H1 (cell line): ENCODE results near the gene TTC34. TPM values are rescaled to one million over a fixed set of nuclear protein-coding genes. Genes with fewer than 3 reads are reported as not detected.

Experiments
- CTCF ChIA-PET: fragments of 300-600 bp; sonication (Branson Sonifier 250); formaldehyde crosslinking; loops from one replicate; lab custom pipeline; 2021; ENCODE audit not compliant: partially characterized antibody; lab: Charles Lee
- POLR2A ChIA-PET: fragments of 300-600 bp; sonication (Branson Sonifier 250); formaldehyde crosslinking; loops from one replicate; lab custom pipeline; 2021; ENCODE audit warnings: inconsistent platforms; ENCODE audit not compliant: partially characterized antibody; lab: Charles Lee
- DNase-seq, 2 experiments: peaks; one replicate each; pipeline versions ENCODE4 v3.0.0 to v3.0.0-alpha.2; 2010 to 2022; ENCODE audit warnings: low spot score in 2 of 2, low read depth in 1 of 2, mixed read lengths in 1 of 2
- FAIRE-seq: peaks from 2 replicates; lab custom pipeline; 2011; peaks lifted over from hg19 to GRCh38; lab: Jason Lieb, UNC
- H2AFZ ChIP-seq: 2 replicates; pipeline ENCODE4 v1.8.1; 2012; ENCODE audit warnings: low read length, inconsistent platforms
- H2AK5ac ChIP-seq: 2 replicates; pipeline ENCODE4 v1.6.1; 2013; ENCODE audit warnings: low read depth, low read length
- H2BK120ac ChIP-seq: replicated peaks from 2 replicates; pipeline ENCODE3; 2013; ENCODE audit warnings: low read depth, low read length, inconsistent platforms
- H2BK12ac ChIP-seq: 2 replicates; pipeline ENCODE4 v1.6.1; 2013; ENCODE audit warnings: low read depth, low read length
- H2BK15ac ChIP-seq: 2 replicates; pipeline ENCODE4 v1.6.1; 2013; ENCODE audit warnings: low read length
- H2BK20ac ChIP-seq: 2 replicates; pipeline ENCODE4 v1.6.1; 2013; ENCODE audit warnings: low read length
- H2BK5ac ChIP-seq: 2 replicates; pipeline ENCODE4 v1.6.1; 2013; ENCODE audit warnings: low read depth, low read length
- H3K14ac ChIP-seq: 2 replicates; pipeline ENCODE4 v1.6.1; 2013; ENCODE audit warnings: inconsistent platforms; ENCODE audit not compliant: insufficient read length
- H3K18ac ChIP-seq: 2 replicates; pipeline ENCODE4 v1.6.1; 2013; ENCODE audit warnings: low read length; ENCODE audit errors: extremely low read depth
- H3K23ac ChIP-seq: 2 replicates; pipeline ENCODE4 v1.6.1; 2013; ENCODE audit warnings: inconsistent platforms; ENCODE audit not compliant: insufficient read length
- H3K23me2 ChIP-seq: 2 replicates; pipeline ENCODE4 v1.6.1; 2013; ENCODE audit warnings: low read depth, low read length
- H3K27ac ChIP-seq: 2 replicates; pipeline ENCODE4 v1.6.1; 2011; ENCODE audit warnings: low read depth, low read length, inconsistent platforms
- H3K27me3 ChIP-seq, 4 experiments: replicated peaks in 1 of 4; 1 replicate in 1 of 4; 2 replicates in 3 of 4; pipeline versions ENCODE4 v1.6.1 to v1.8.1; 2011 to 2013; ENCODE audit warnings: low read length in 3 of 4, mild to moderate bottlenecking in 3 of 4, inconsistent platforms in 2 of 4, mixed read lengths in 2 of 4, moderate library complexity in 1 of 4; ENCODE audit not compliant: control insufficient read depth in 3 of 4, insufficient read depth in 3 of 4; ENCODE audit errors: extremely low read depth in 1 of 4
- H3K36me3 ChIP-seq, 4 experiments: 2 replicates each; pipeline versions ENCODE4 v1.6.1 to v1.8.1; 2011 to 2013; ENCODE audit warnings: mild to moderate bottlenecking in 4 of 4, low read length in 3 of 4, moderate library complexity in 2 of 4, control low read depth in 1 of 4, inconsistent platforms in 1 of 4; ENCODE audit not compliant: insufficient read depth in 4 of 4, control insufficient read depth in 2 of 4
- H3K4ac ChIP-seq: replicated peaks from 2 replicates; pipeline ENCODE3; 2013; ENCODE audit warnings: low read length, low read depth, mixed read lengths, inconsistent platforms; ENCODE audit not compliant: insufficient read length
- H3K4me1 ChIP-seq, 4 experiments: replicated peaks in 1 of 4; 1 replicate in 1 of 4; 2 replicates in 3 of 4; pipeline versions ENCODE4 v1.6.1 to v1.8.1; 2011 to 2013; ENCODE audit warnings: low read length in 3 of 4, inconsistent platforms in 2 of 4, mixed read lengths in 1 of 4; ENCODE audit not compliant: insufficient read depth in 4 of 4, control insufficient read depth in 3 of 4
- H3K4me2 ChIP-seq, 2 experiments: 2 replicates each; pipeline versions ENCODE4 v1.6.1 to v1.8.1; 2011 to 2013; ENCODE audit warnings: low read depth in 2 of 2, low read length in 2 of 2, control low read depth in 1 of 2, inconsistent platforms in 1 of 2, mild to moderate bottlenecking in 1 of 2; ENCODE audit not compliant: insufficient read depth in 1 of 2
- H3K4me3 ChIP-seq, 4 experiments: fragments of 200-600, 300-600 bp in 1 of 4; sonication (generic), shearing (Covaris generic), sonication (Bioruptor Twin) in 1 of 4; 2 replicates each; pipeline versions ENCODE4 v1.5.1 to v1.8.1; 2011 to 2016; ENCODE audit warnings: low read length in 4 of 4, low read depth in 3 of 4, control low read depth in 2 of 4, inconsistent platforms in 2 of 4, mild to moderate bottlenecking in 2 of 4, mixed read lengths in 1 of 4, moderate library complexity in 1 of 4; ENCODE audit not compliant: insufficient read depth in 2 of 4; ENCODE audit errors: extremely low read depth in 1 of 4
- H3K56ac ChIP-seq: replicated peaks from 2 replicates; pipeline ENCODE3; 2013; ENCODE audit warnings: low read depth, mild to moderate bottlenecking, mixed read lengths, low read length, inconsistent platforms; ENCODE audit not compliant: insufficient read length
- H3K79me1 ChIP-seq: 2 replicates; pipeline ENCODE4 v1.6.1; 2013; ENCODE audit warnings: low read depth, low read length, control low read depth
- H3K79me2 ChIP-seq, 2 experiments: 2 replicates each; pipeline versions ENCODE4 v1.6.1 to v1.8.1; 2012 to 2013; ENCODE audit warnings: low read length in 2 of 2, mild to moderate bottlenecking in 2 of 2, inconsistent platforms in 1 of 2; ENCODE audit not compliant: insufficient read depth in 2 of 2, control insufficient read depth in 1 of 2
- H3K9ac ChIP-seq, 4 experiments: replicated peaks in 1 of 4; 1 replicate in 1 of 4; 2 replicates in 3 of 4; pipeline versions ENCODE4 v1.6.1 to v1.8.1; 2011 to 2013; ENCODE audit warnings: low read depth in 3 of 4, low read length in 3 of 4, control low read depth in 2 of 4, mild to moderate bottlenecking in 2 of 4, moderate library complexity in 2 of 4, inconsistent platforms in 1 of 4; ENCODE audit errors: extremely low read depth in 1 of 4
- H3K9me3 ChIP-seq, 2 experiments: 2 replicates each; pipeline versions ENCODE4 v1.6.1 to v1.8.1; 2012 to 2013; ENCODE audit warnings: mild to moderate bottlenecking in 2 of 2, moderate library complexity in 2 of 2, control low read depth in 1 of 2, inconsistent platforms in 1 of 2, low read depth in 1 of 2, low read length in 1 of 2, mixed read lengths in 1 of 2; ENCODE audit not compliant: insufficient read depth in 2 of 2
- H4K20me1 ChIP-seq, 2 experiments: replicated peaks in 1 of 2; 2 replicates each; pipeline versions ENCODE3 to v1.8.1; 2011 to 2013; ENCODE audit warnings: inconsistent platforms in 2 of 2, low read length in 2 of 2, mild to moderate bottlenecking in 1 of 2; ENCODE audit not compliant: insufficient read depth in 2 of 2, control insufficient read depth in 1 of 2
- H4K5ac ChIP-seq: 2 replicates; pipeline ENCODE4 v1.6.1; 2013; ENCODE audit warnings: low read length, low read depth, mixed read lengths, inconsistent platforms; ENCODE audit not compliant: insufficient read length
- H4K8ac ChIP-seq: 2 replicates; pipeline ENCODE4 v1.8.0; 2013; ENCODE audit warnings: mild to moderate bottlenecking, moderate library complexity, low read length, inconsistent platforms; ENCODE audit not compliant: insufficient read depth; ENCODE audit errors: extremely low read depth
- H4K91ac ChIP-seq: replicated peaks from 2 replicates; pipeline ENCODE3; 2013; ENCODE audit warnings: low read length, mixed read lengths, inconsistent platforms; ENCODE audit not compliant: insufficient read length
- BRCA1 ChIP-seq: IDR thresholded peaks from 2 replicates; pipeline ENCODE4 v1.6.1; 2012; ENCODE audit warnings: low read depth, low read length, improper control_type of control experiment
- CBX8 ChIP-seq: fragments of 300-800, 300-1000 bp; sonication (generic); IDR thresholded peaks from 2 replicates; pipeline ENCODE4 v1.7.1; 2016; ENCODE audit warnings: low read depth, low read length, borderline replicate concordance
- CTCF ChIP-seq, 3 experiments: IDR thresholded peaks; 1 replicate in 2 of 3; 2 replicates in 1 of 3; pipeline versions ENCODE4 v1.5.1 to v1.6.1; 2011; ENCODE audit warnings: low read length in 3 of 3, mild to moderate bottlenecking in 3 of 3, inconsistent platforms in 2 of 3, low read depth in 1 of 3, moderate library complexity in 1 of 3; ENCODE audit not compliant: insufficient read depth in 1 of 3; ENCODE audit errors: control extremely low read depth in 1 of 3
- JUND ChIP-seq: IDR thresholded peaks from 2 replicates; pipeline ENCODE4 v1.6.1; 2011; ENCODE audit warnings: mild to moderate bottlenecking, improper control_type of control experiment, low read length
- KDM4A ChIP-seq: IDR thresholded peaks from one replicate; pipeline ENCODE4 v1.7.1; 2012; ENCODE audit warnings: low read depth, mild to moderate bottlenecking, moderate library complexity, low read length, inconsistent platforms; ENCODE audit not compliant: severe bottlenecking
- POLR2A ChIP-seq, 2 experiments: IDR thresholded peaks; 1 replicate in 1 of 2; 2 replicates in 1 of 2; pipeline ENCODE4 v1.6.1; 2011; ENCODE audit warnings: low read depth in 2 of 2, low read length in 2 of 2, mild to moderate bottlenecking in 2 of 2; ENCODE audit errors: control extremely low read depth in 1 of 2
- RNF2 ChIP-seq: fragments of 200-900, 300-1000 bp; sonication (generic); IDR thresholded peaks from 2 replicates; pipeline ENCODE4 v1.7.1; 2016; ENCODE audit warnings: borderline replicate concordance, low read depth, mild to moderate bottlenecking, antibody characterized with exemption, low read length; ENCODE audit not compliant: poor library complexity, severe bottlenecking; ENCODE audit errors: missing control alignments
- SIRT6 ChIP-seq: IDR thresholded peaks from one replicate; pipeline ENCODE4 v1.7.1; 2012; ENCODE audit warnings: low read length, inconsistent platforms
- SP2 ChIP-seq: IDR thresholded peaks from 2 replicates; pipeline ENCODE4 v1.6.1; 2012; ENCODE audit warnings: mild to moderate bottlenecking, low read length, inconsistent platforms
- SRF ChIP-seq: IDR thresholded peaks from 2 replicates; pipeline ENCODE4 v1.6.1; 2011; ENCODE audit warnings: mild to moderate bottlenecking, low read depth, low read length, moderate library complexity
- SUZ12 ChIP-seq: fragments of 200-600 bp; sonication (generic); IDR thresholded peaks from 2 replicates; pipeline ENCODE4 v1.6.1; 2012; ENCODE audit warnings: mild to moderate bottlenecking, inconsistent platforms, low read length, moderate library complexity, mixed read lengths
- WGBS, 2 experiments: shearing (Covaris generic) in 1 of 2; methylation state at CpG; one replicate each; pipeline versions ENCODE4 v1.1.6 to v1.1.7; 2013 to 2015; ENCODE audit warnings: low lambda C conversion rate in 2 of 2, mixed read lengths in 2 of 2, inconsistent platforms in 1 of 2, low coverage in 1 of 2, missing lambda C conversion rate in 1 of 2; ENCODE audit not compliant: insufficient replicate concordance in 2 of 2, insufficient coverage in 1 of 2, insufficient read length in 1 of 2; ENCODE audit errors: extremely low coverage in 1 of 2, missing lambda C conversion rate in 1 of 2; 5-methylcytosine and 5-hydroxymethylcytosine counted together
- polyA plus RNA-seq, 7 experiments: library from polyadenylated mRNA; depleted of rRNA in 3 of 7; stranded (reverse) in 5 of 7; unstranded in 2 of 7; fragments of >200 nt in 5 of 7; fragments of 200-250 nt in 2 of 7; gene quantifications; 1 replicate in 5 of 7; 2 replicates in 1 of 7; 4 replicates in 1 of 7; pipeline versions ENCODE4 v1.2.1 to v1.2.3, GENCODE V29; 2011 to 2013; ENCODE audit warnings: missing spikeins in 2 of 7, mixed read lengths in 2 of 7
- total RNA-seq: library from RNA; stranded (reverse); fragmentation: NEBNext Ultra II Directional; extraction: Animal tissue kit (Norgen Biotek cat#: 25700); gene quantifications from 2 replicates; pipeline ENCODE4 v1.2.1, GENCODE V29; 2021

Gene TTC34
- total and polyA plus RNA-seq, 2 of the 8 experiments (the other 6 are each of a cell fraction or from before 2014, with no cell fraction given) = 0.23 to 0.50 TPM

- Histone ChIP-seq H3K56ac (no peak overlapping the region), H3K18ac (no peak overlapping the region), H3K4me1 (no peaks in the 10 kb centered on the region), H3K14ac (no peak overlapping the region), H3K4me3 (no peak overlapping the region), H3K36me3 (0 out of 8 replicates have a peak, but pooled peaks cover 0 to 3% (median 0%) of the 10 kb centered on the region in 4 experiments), H2BK12ac (no peak overlapping the region), H4K8ac (no peak overlapping the region), H3K79me1 (no peaks in the 10 kb centered on the region), H2BK120ac (no peak overlapping the region), H3K4me2 (no peak overlapping the region), H3K27me3 (no peaks in the 10 kb centered on the region), H2BK5ac (no peak overlapping the region), H3K23me2 (no peaks in the 10 kb centered on the region), H4K20me1 (no peaks in the 10 kb centered on the region), H2AK5ac (no peak overlapping the region), H3K4ac (no peak overlapping the region), H4K5ac (no peak overlapping the region), H3K27ac (no peak overlapping the region), H3K79me2 (no peaks in the 10 kb centered on the region), H3K9me3 (peaks cover 75 to 99% of the 10 kb centered on the region in 2 experiments), H4K91ac (no peak overlapping the region), H2BK20ac (no peak overlapping the region), H3K9ac (no peak overlapping the region), H2BK15ac (no peak overlapping the region), H3K23ac (no peak overlapping the region), H2AFZ (no peak overlapping the region)
- CTCF ChIA-PET = no interaction called here
- WGBS, 2 experiments = 89% methylated on average over 28 of the region's 30 CpGs; no CpG with 5 or more reads in 1 of the 2 experiments
- POLR2A ChIA-PET = no interaction called here
- no peak for FAIRE-seq
- no peak for DNase-seq
- TF ChIP-seq SUZ12 = no peak
- TF ChIP-seq RNF2 = no peak
- no peak for TF ChIP-seq JUND
- no peak for TF ChIP-seq POLR2A (IDR thresholded peaks at IDR 0.05; ENCODE audit: control extremely low read depth in 1 of 2, low read depth in 2 of 2, low read length in 2 of 2)
- no peak for TF ChIP-seq SRF
- no peak for TF ChIP-seq CBX8
- no peak for TF ChIP-seq SIRT6
- no peak for TF ChIP-seq SP2
- TF ChIP-seq KDM4A = no peak
- no peak for TF ChIP-seq CTCF (IDR thresholded peaks at IDR 0.05; ENCODE audit: control extremely low read depth in 1 of 3, insufficient read depth in 1 of 3, low read depth in 1 of 3, low read length in 3 of 3)
- no peak for TF ChIP-seq BRCA1
Measured at GRCh38 chr1:2807678-2808385, 6.3 kb upstream of the TTC34 start.
